Stimulated activated CD4-positive, alpha-beta T cell treated with anti-CD3 and anti-CD28 coated beads, Interleukin-12 subunit alpha, Interleukin-12 subunit beta, amount 100 ng/mL, for 4 hours (primary cell): ENCODE data around the gene SMOC2.

Experiments
- DNase-seq: peaks from one replicate; pipeline ENCODE4 v3.0.0-alpha.2; 2020

The SMOC2 gene, protein sequence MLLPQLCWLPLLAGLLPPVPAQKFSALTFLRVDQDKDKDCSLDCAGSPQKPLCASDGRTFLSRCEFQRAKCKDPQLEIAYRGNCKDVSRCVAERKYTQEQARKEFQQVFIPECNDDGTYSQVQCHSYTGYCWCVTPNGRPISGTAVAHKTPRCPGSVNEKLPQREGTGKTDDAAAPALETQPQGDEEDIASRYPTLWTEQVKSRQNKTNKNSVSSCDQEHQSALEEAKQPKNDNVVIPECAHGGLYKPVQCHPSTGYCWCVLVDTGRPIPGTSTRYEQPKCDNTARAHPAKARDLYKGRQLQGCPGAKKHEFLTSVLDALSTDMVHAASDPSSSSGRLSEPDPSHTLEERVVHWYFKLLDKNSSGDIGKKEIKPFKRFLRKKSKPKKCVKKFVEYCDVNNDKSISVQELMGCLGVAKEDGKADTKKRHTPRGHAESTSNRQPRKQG

GRCh38 chr6:168440520-168441433 lies at the start of gene SMOC2:
Gene SMOC2, plus strand, starts transcription at chr6:168441184. Its CDS starts 187 bp downstream, at chr6:168441371.
- DNase-seq = no peak

GRCh38 chr6:168393126-168393870 lies 47.7 kb upstream of the SMOC2 start:
- no peak for DNase-seq

- DNase-seq = no peak
Observed at GRCh38 chr6:168394606-168395005, 46.4 kb upstream of the SMOC2 start.

GRCh38 chr6:168395983-168396382 lies 45.0 kb upstream of the SMOC2 start:
- DNase-seq = no peak

DNA sequence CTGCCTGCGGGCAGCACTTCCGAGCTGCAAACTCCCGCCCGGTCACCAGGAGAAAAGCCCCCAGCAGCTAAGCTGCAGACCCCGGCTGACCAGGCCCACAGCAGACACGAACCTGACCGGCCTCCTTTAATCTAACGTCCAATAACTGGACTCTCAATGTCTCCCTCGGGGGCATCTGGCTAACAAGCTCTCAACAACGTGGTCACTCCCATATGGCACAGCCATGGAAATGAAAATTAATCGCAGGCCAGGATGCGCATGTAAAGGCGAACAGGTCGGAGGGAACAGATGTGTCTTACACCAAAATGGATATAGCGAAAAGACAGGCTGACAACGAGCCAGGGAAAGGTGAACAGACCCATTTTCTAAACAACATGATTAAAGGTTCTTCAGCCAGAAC lies 44.4 kb upstream of the SMOC2 start:
- no peak for DNase-seq

DNA sequence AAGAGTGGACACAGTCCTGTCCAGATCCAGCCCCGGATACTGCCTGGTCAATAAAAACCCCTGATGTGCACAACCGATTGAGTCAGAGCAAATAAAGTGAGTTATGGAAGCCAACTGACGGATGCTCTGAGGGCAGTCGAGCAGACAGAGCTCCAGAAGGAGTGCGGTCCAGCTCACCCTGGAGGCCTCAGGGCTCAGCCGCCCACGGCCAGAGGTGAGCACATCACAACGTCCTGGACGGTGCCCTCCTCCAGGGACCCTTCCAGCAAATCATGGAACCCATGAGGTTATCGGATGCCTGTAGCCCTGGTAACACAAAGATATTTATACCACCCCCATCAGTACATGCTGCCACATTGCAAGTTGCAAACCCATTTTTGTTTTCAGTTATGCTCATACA lies 44.0 kb upstream of the SMOC2 start:
- DNase-seq = no peak

DNA sequence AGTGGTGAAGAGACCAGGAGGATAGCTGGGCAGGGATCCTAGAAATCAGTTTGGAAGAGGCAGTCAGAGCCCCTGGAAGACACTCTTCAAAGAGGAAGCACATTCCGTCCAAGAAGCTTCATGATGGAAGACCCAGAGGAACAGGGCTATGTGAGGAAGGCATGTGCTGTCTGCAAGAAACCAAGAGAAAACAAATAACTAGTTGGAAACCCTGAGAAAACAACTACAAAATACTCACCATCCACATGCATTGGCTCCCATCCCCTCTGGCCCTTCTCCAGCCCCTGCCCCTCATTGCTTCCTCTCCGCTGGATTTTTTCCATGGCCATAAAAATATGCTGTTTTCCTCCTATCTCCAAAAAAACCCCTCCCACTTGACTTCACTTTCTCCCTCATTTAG lies 40.9 kb upstream of the SMOC2 start:
- DNase-seq = no peak

GRCh38 chr6:168403370-168404005 lies 37.5 kb upstream of the SMOC2 start:
- DNase-seq = no peak

GRCh38 chr6:168404560-168404959 lies 36.4 kb upstream of the SMOC2 start:
- DNase-seq = no peak

GRCh38 chr6:168407842-168408241 lies 33.1 kb upstream of the SMOC2 start:
- DNase-seq = no peak

- DNase-seq = no peak
Observed at GRCh38 chr6:168408504-168409136, 32.4 kb upstream of the SMOC2 start.

DNA sequence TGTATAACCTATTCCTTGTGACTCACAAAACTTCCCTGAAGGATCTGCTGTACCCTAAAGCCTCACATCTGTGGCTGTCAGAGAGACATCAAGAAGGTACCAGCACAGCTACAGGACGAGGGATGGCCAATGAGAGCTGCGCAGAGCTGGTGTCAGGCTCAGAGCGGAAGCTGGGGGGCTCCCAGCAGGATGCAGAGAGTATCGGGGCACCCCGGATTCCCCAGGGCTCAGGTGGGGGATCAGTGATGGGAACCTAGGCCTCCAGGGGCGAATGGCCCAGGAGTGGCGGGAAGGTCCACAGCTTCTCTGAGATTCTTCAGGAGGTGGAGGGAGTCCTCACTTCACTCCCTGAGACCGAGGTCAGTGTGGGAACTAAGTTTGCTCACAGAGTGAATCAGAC lies 30.9 kb upstream of the SMOC2 start:
- no peak for DNase-seq

GRCh38 chr6:168410554-168411011 lies 30.4 kb upstream of the SMOC2 start:
- no peak for DNase-seq

- DNase-seq = no peak
Observed at GRCh38 chr6:168411130-168411529, 29.9 kb upstream of the SMOC2 start.

DNA sequence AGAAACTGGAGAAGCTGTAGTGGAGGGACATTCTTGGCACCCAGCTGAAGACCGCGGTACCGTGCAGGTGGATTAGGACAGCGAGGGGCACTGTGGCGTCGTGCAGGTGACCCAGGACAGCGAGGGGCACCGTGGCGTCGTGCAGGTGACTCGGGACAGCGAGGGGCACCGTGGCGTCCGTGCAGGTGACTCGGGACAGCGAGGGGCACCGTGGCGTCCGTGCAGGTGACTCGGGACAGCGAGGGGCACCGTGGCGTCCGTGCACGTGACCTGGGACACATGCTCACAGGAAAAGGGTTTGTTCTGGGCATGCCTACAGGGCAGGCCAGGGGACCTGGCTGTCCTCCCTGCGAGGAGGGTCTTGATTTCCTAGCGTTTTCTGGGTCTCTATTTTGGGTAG lies 29.2 kb upstream of the SMOC2 start:
- DNase-seq = no peak

DNA sequence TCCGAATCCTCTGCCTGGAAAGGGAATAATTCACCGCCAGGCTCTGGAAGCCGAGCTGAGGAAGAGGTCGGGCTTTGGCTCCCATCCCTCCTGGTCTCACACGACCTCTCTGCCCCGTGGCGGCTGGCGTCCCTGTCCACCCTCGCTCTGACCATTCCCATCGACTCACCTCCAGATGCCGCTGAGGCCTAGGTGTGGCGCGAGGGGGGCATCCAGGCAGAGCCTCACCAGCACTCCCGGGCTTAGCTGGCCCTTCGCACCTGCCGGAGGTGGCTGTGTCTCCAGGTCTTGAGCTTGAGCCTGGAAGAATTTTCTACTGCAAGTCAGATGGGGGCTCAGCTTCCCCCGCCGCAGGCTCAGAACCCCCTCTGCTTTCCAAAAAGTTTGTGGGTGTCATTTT lies 28.5 kb upstream of the SMOC2 start:
- DNase-seq = no peak

DNA sequence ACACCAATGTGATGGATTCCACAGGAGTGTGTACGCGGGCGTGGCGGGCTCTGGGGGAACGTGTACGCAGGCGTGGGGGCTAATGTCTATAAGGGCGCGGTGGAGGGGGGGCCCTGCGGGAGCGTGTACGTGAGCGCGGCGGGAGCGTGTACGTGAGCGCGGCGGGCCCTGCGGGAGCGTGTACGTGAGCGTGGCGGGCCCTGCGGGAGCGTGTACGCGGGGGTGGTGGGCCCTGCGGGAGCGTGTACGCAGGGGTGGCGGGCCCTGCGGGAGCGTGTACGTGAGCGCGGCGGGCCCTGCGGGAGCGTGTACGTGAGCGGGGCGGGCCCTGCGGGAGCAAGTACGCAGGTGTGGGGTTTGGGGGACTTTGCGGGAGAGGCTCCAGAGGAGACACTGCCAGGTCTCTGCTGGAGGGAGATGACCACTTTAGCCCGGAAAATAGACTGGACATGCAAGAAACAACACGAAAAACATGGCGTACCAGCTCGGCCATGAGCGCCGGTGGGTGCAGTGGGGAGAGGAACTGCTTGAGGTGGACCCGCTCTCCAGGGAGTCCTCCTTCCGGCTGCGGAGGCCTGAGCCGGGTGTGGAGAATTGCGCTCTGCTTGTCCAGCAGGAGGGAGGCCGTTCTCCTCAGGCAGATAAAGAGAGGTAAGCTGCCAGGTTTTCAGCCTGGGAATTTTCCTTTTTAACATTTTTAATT lies 27.8 kb upstream of the SMOC2 start:
- no peak for DNase-seq

- DNase-seq = no peak
Observed at GRCh38 chr6:168413856-168414255, 27.1 kb upstream of the SMOC2 start.

- no peak for DNase-seq
Observed at GRCh38 chr6:168414336-168415097, 26.5 kb upstream of the SMOC2 start.
